ENCODE results near the gene FAM216A.

GRCh38 chr12:110444455-110444854, 24.2 kb upstream of the FAM216A start:
- no peak for TF ChIP-seq CTCF (optimal IDR thresholded peaks at IDR 0.05 in 1 of 3, IDR thresholded peaks at IDR 0.05 in 1 of 3, conservative IDR thresholded peaks at IDR 0.05 in 1 of 3; ENCODE audit: extremely low read depth in 1 of 3, insufficient read depth in 2 of 3, low read length in 3 of 3)
- TF ChIP-seq EZH2 (IDR thresholded peaks at IDR 0.05; ENCODE audit: low read length) = no peak

All from keratinocyte (primary cell).